Heart left ventricle (tissue), 16 donors: ENCODE data around the gene ACTR3C. TPM values are rescaled to one million over a fixed set of nuclear protein-coding genes. Genes with fewer than 3 reads are reported as not detected.

Source experiments
- ATAC-seq, 4 donors: fragments of 200-7000 bp; cut with Tn5 transposase; one replicate each; pipeline ENCODE4 v1.9.1; 2020 to 2022; ENCODE audit warnings: moderate library complexity in 4 of 4, mild to moderate bottlenecking in 3 of 4, moderate number of reproducible peaks in 1 of 4
- DNase-seq, 5 donors: peaks; one replicate each; pipeline ENCODE4 v3.0.0-alpha.2; 2020
- H3K27ac ChIP-seq, 12 donors: fragments of 200-600 bp; sonication (generic) in 4 of 12; one replicate each; pipeline versions ENCODE4 v1.5.0 to v1.8.0; 2016 to 2022; ENCODE audit warnings: mild to moderate bottlenecking in 2 of 12
- H3K27me3 ChIP-seq, 9 donors: fragments of 200-600 bp; sonication (generic) in 2 of 9; one replicate each; pipeline versions ENCODE4 v1.5.1 to v1.8.0; 2016 to 2022; ENCODE audit warnings: mild to moderate bottlenecking in 3 of 9
- H3K36me3 ChIP-seq, 9 donors: fragments of 200-600 bp; sonication (generic) in 2 of 9; one replicate each; pipeline versions ENCODE4 v1.5.0 to v1.8.0; 2018 to 2022; ENCODE audit warnings: mild to moderate bottlenecking in 2 of 9
- H3K4me1 ChIP-seq, 12 donors: fragments of 200-600 bp; sonication (generic) in 4 of 12; one replicate each; pipeline versions ENCODE4 v1.5.0 to v1.8.0; 2016 to 2022; ENCODE audit warnings: mild to moderate bottlenecking in 3 of 12
- H3K4me3 ChIP-seq, 12 donors: fragments of 200-600 bp; sonication (generic) in 4 of 12; one replicate each; pipeline versions ENCODE4 v1.5.0 to v1.8.0; 2017 to 2022; ENCODE audit warnings: mild to moderate bottlenecking in 9 of 12, moderate library complexity in 4 of 12
- H3K9me3 ChIP-seq, 12 donors: fragments of 200-600 bp; sonication (generic) in 4 of 12; one replicate each; pipeline versions ENCODE4 v1.5.0 to v1.8.0; 2016 to 2022; ENCODE audit warnings: mild to moderate bottlenecking in 1 of 12
- CTCF ChIP-seq, 12 donors: fragments of 200-600 bp; sonication (generic) in 4 of 12; IDR thresholded peaks; one replicate each; pipeline versions ENCODE4 v1.5.0 to v1.8.0; 2018 to 2022; ENCODE audit warnings: antibody characterized with exemption in 12 of 12, mild to moderate bottlenecking in 5 of 12
- POLR2A ChIP-seq, 2 donors: fragments of 450-650 bp; IDR thresholded peaks; one replicate each; pipeline ENCODE4 v1.6.1; 2017; ENCODE audit warnings: antibody characterized with exemption in 2 of 2, mild to moderate bottlenecking in 2 of 2, moderate library complexity in 2 of 2
- WGBS, 4 donors: extraction: QIAGEN DNeasy Blood & Tissue Kit in 2 of 4; methylation state at CpG; one replicate each; pipeline versions ENCODE4 v1.1.5 to v1.1.7; 2013 to 2018; 5-methylcytosine and 5-hydroxymethylcytosine counted together
- intact Hi-C, 10 donors: fragments of 100-400 bp; cut with DNase I; formaldehyde crosslinking; loops; one replicate each; pipeline versions ENCODE4 v1.11.1 to v1.14.2; 2022
- polyA plus RNA-seq, 2 donors: library from polyadenylated mRNA; stranded (reverse); fragments of 200-250 nt; gene quantifications; one replicate each; pipeline ENCODE4 v1.2.3, GENCODE V29; 2013
- total RNA-seq, 9 donors: library from RNA; depleted of rRNA in 2 of 9; stranded (reverse); fragments of >200 nt in 2 of 9; fragmentation: NEBNext Ultra II Directional in 3 of 9; extraction: Animal tissue kit (Norgen Biotek cat#: 25700) in 3 of 9; gene quantifications; one replicate each; pipeline versions ENCODE4 v1.1.0 to v1.2.4, GENCODE V29; 2016 to 2023
- donor health status: ischemic (EF 13 %, LVEDD 7.1; RV severe dilation, severe dysfunction).
- donor health status: healthy with polysubstance abuse.
- donor health status: DM: no; HTN: yes; CAD: no.
- donor health status: DM: no; HTN: no; CAD: no.
- donor health status: ischemic (EF 25% LVEDD 6.9; RV normal size, moderate dysfunction).
- donor health status: ischemic (EF 25% LVEDD 5.7; RV mildly dilated, moderate dysfunction).
- donor health status: healthy.
- donor health status: DM: yes; HTN: yes; CAD: no.
- donor health status: ischemic (EF 35%, LVEDD 5.7; RV mildly dilated, moderate dysfunction).
- donor health status: nonischemic (EF 11% LVEDD 7.7; RV severe dilation, severe dysfunction).
- donor health status: DM: yes; HTN: yes; CAD: no.
- donor health status: PGD.
- donor health status: ischemic (EF 29% LVEDD 5.4; RV normal size, mild dysfunction).
- donor health status: nonischemic (EF 23%, LVEDD 6.1; RV moderate dilation, normal function).

ACTR3C gene
- total and polyA plus RNA-seq, 11 donors: 1.6 to 5.9 (median 3.7) TPM

GRCh38 chr7:150361402-150361801 is 38.1 kb upstream of the ACTR3C start:
- no peak for DNase-seq
- no peak for TF ChIP-seq CTCF (IDR thresholded peaks at IDR 0.05)
- no peak for TF ChIP-seq POLR2A (IDR thresholded peaks at IDR 0.05)
- intact Hi-C loops: loop anchor here in 1 of 10 donors (5.0 kb wide), 1 partner anchor 46 kb away; a partner anchor contains a TSS
- WGBS, 4 donors: 52 to 59% (median 57%) methylated on average over 7 of the region's 7 CpGs
- no peak for ATAC-seq
- Histone ChIP-seq H3K27ac (no peak overlapping the region), H3K36me3 (no peaks in the 10 kb centered on the region), H3K9me3 (no peaks in the 10 kb centered on the region), H3K4me1 (peaks cover 0 to 35% (median 0%) of the 10 kb centered on the region in 12 donors), H3K4me3 (no peak overlapping the region), H3K27me3 (no peaks in the 10 kb centered on the region)

GRCh38 chr7:150360363-150361058 is 37.2 kb upstream of the ACTR3C start:
- Histone ChIP-seq H3K27me3 (no peaks in the 10 kb centered on the region), H3K36me3 (no peaks in the 10 kb centered on the region), H3K9me3 (no peaks in the 10 kb centered on the region), H3K4me1 (peaks cover 0 to 26% (median 0%) of the 10 kb centered on the region in 12 donors), H3K27ac (no peak overlapping the region), H3K4me3 (no peak overlapping the region)
- TF ChIP-seq POLR2A (IDR thresholded peaks at IDR 0.05) (no peak), CTCF (IDR thresholded peaks at IDR 0.05) (no peak)
- WGBS, 4 donors: 86 to 91% (median 88%) methylated on average over 5 of the region's 5 CpGs
- ATAC-seq (no peak), DNase-seq (no peak)
- intact Hi-C loops: loop anchor here in 1 of 10 donors (5.0 kb wide), 1 partner anchor 47 kb away; a partner anchor contains a TSS

GRCh38 chr7:150359622-150360362 is 36.4 kb upstream of the ACTR3C start:
- Histone ChIP-seq H3K27me3 (no peaks in the 10 kb centered on the region), H3K4me1 (peaks cover 0 to 23% (median 0%) of the 10 kb centered on the region in 12 donors), H3K4me3 (no peak overlapping the region), H3K36me3 (no peaks in the 10 kb centered on the region), H3K27ac (no peak overlapping the region), H3K9me3 (no peaks in the 10 kb centered on the region)
- DNase-seq: no peak
- intact Hi-C loops: loop anchor here in 7 of 10 donors (5.0 to 10.0 kb wide), 3 partner anchors 48 to 415 kb away; a partner anchor contains a TSS
- no peak for ATAC-seq
- no peak for TF ChIP-seq CTCF (IDR thresholded peaks at IDR 0.05)
- no peak for TF ChIP-seq POLR2A (IDR thresholded peaks at IDR 0.05)
- WGBS, 4 donors: 90 to 97% (median 96%) methylated on average over 2 of the region's 2 CpGs

- H3K27ac ChIP-seq: no peak overlapping the region
- H3K4me1 ChIP-seq: peaks cover 0 to 20% (median 0%) of the 10 kb centered on the region in 12 donors
- no peaks in the 10 kb centered on the region for H3K27me3 ChIP-seq
- ATAC-seq (no peak), DNase-seq (no peak)
- H3K4me3 ChIP-seq: no peak overlapping the region
- intact Hi-C loops: loop anchor here in 6 of 10 donors (5.0 to 10.0 kb wide), 2 partner anchors 63 to 416 kb away; no protein-coding TSS in a partner anchor
- H3K36me3 ChIP-seq: no peaks in the 10 kb centered on the region
- H3K9me3 ChIP-seq: no peaks in the 10 kb centered on the region
- WGBS, 4 donors: 78 to 94% (median 86%) methylated on average over 4 of the region's 4 CpGs
- no peak for TF ChIP-seq CTCF (IDR thresholded peaks at IDR 0.05)
- TF ChIP-seq POLR2A (IDR thresholded peaks at IDR 0.05): no peak
Observed at GRCh38 chr7:150358988-150359621, 35.8 kb upstream of the ACTR3C start.
